HEK293 (cell line): ENCODE results near the gene SYDE2.
A peak's percentile ranks its signal among the peaks of the same experiment; 100 is the strongest.

Source experiments
- CTCF ChIA-PET: fragments of 350-600 bp; formaldehyde crosslinking; extraction: SDS; loops from one replicate; lab custom pipeline; 2021; ENCODE audit warnings: antibody characterized with exemption; lab: Yijun Ruan, JAX
- POLR2A ChIA-PET: fragments of 300-600 bp; formaldehyde crosslinking; extraction: SDS; loops from one replicate; lab custom pipeline; 2020; ENCODE audit warnings: antibody characterized with exemption, inconsistent platforms; lab: Yijun Ruan, JAX
- H3K27ac ChIP-seq: fragments of 200-500 bp; sonication (Bioruptor generic); 2 replicates; pipeline ENCODE4 v1.5.1; 2014; ENCODE audit warnings: low read depth, low read length, control low read depth, inconsistent platforms; ENCODE audit errors: extremely low read depth
- H3K36me3 ChIP-seq, 2 experiments: fragments of 200-500 bp in 1 of 2; sonication (Bioruptor generic) in 1 of 2; 1 replicate in 1 of 2; 2 replicates in 1 of 2; pipeline ENCODE4 v1.5.1; 2014 to 2017; ENCODE audit warnings: inconsistent platforms in 2 of 2, low read length in 2 of 2; ENCODE audit not compliant: control insufficient read depth in 2 of 2, insufficient read depth in 1 of 2
- H3K4me1 ChIP-seq: fragments of 200-500 bp; sonication (Bioruptor generic); 2 replicates; pipeline ENCODE4 v1.5.1; 2014; ENCODE audit warnings: mild to moderate bottlenecking, low read length, inconsistent platforms; ENCODE audit not compliant: control insufficient read depth, insufficient read depth
- H3K4me3 ChIP-seq: 2 replicates; pipeline ENCODE4 v1.5.1; 2011; ENCODE audit warnings: low read depth, mild to moderate bottlenecking, control low read depth, low read length, moderate library complexity
- H3K9me3 ChIP-seq: fragments of 200-500 bp; sonication (Bioruptor generic); 2 replicates; pipeline ENCODE4 v1.5.1; 2014; ENCODE audit warnings: low read depth, low read length, inconsistent platforms; ENCODE audit not compliant: control insufficient read depth, insufficient read depth
- HIC1 ChIP-seq: fragments of 450-650 bp; formaldehyde crosslinking; IDR thresholded peaks from 2 replicates; pipeline ENCODE4 v1.5.1; 2016; ENCODE audit warnings: missing biosample characterization, missing genetic modification characterization
- INSM2 ChIP-seq: fragments of 450-650 bp; formaldehyde crosslinking; IDR thresholded peaks from 2 replicates; pipeline ENCODE4 v1.5.1; 2016; ENCODE audit warnings: missing biosample characterization, missing genetic modification characterization
- YY1 ChIP-seq: fragments of 450-650 bp; formaldehyde crosslinking; IDR thresholded peaks from 2 replicates; pipeline ENCODE4 v1.5.1; 2018; ENCODE audit warnings: missing biosample characterization, missing genetic modification characterization
- YY2 ChIP-seq: fragments of 450-650 bp; formaldehyde crosslinking; IDR thresholded peaks from 2 replicates; pipeline ENCODE4 v1.5.1; 2016; ENCODE audit warnings: missing biosample characterization, missing genetic modification characterization
- ZBTB17 ChIP-seq: fragments of 450-650 bp; formaldehyde crosslinking; IDR thresholded peaks from 2 replicates; pipeline ENCODE4 v1.5.1; 2016; ENCODE audit warnings: missing biosample characterization, missing genetic modification characterization
- ZBTB20 ChIP-seq: fragments of 450-650 bp; formaldehyde crosslinking; IDR thresholded peaks from 2 replicates; pipeline ENCODE4 v1.5.1; 2016; ENCODE audit warnings: missing biosample characterization, missing genetic modification characterization
- ZBTB44 ChIP-seq: fragments of 450-650 bp; IDR thresholded peaks from 2 replicates; pipeline ENCODE4 v1.5.1; 2018; ENCODE audit warnings: missing biosample characterization, mild to moderate bottlenecking, missing genetic modification characterization
- ZFP41 ChIP-seq: fragments of 450-650 bp; formaldehyde crosslinking; IDR thresholded peaks from 2 replicates; pipeline ENCODE4 v1.5.1; 2016; ENCODE audit warnings: missing biosample characterization, missing genetic modification characterization, borderline replicate concordance
- ZIC2 ChIP-seq: fragments of 450-650 bp; formaldehyde crosslinking; IDR thresholded peaks from 2 replicates; pipeline ENCODE4 v1.5.1; 2016; ENCODE audit warnings: missing biosample characterization, missing genetic modification characterization
- ZNF302 ChIP-seq: fragments of 450-650 bp; formaldehyde crosslinking; IDR thresholded peaks from 2 replicates; pipeline ENCODE4 v1.5.1; 2016; ENCODE audit warnings: missing biosample characterization, missing genetic modification characterization, low read depth
- ZNF311 ChIP-seq: fragments of 450-650 bp; formaldehyde crosslinking; IDR thresholded peaks from 2 replicates; pipeline ENCODE4 v1.5.1; 2017; ENCODE audit warnings: missing biosample characterization, missing genetic modification characterization, borderline replicate concordance
- ZNF335 ChIP-seq: fragments of 450-650 bp; formaldehyde crosslinking; conservative IDR thresholded peaks from 2 replicates; pipeline ENCODE4 v1.5.1; 2016; ENCODE audit warnings: missing biosample characterization, missing genetic modification characterization
- ZNF366 ChIP-seq: fragments of 450-650 bp; formaldehyde crosslinking; conservative IDR thresholded peaks from 2 replicates; pipeline ENCODE4 v1.5.1; 2016; ENCODE audit warnings: missing biosample characterization, missing genetic modification characterization
- ZNF398 ChIP-seq: fragments of 450-650 bp; formaldehyde crosslinking; IDR thresholded peaks from 2 replicates; pipeline ENCODE4 v1.5.1; 2017; ENCODE audit warnings: missing biosample characterization, missing genetic modification characterization
- ZNF449 ChIP-seq: fragments of 450-650 bp; formaldehyde crosslinking; IDR thresholded peaks from 2 replicates; pipeline ENCODE4 v1.5.1; 2017; ENCODE audit warnings: missing biosample characterization, mild to moderate bottlenecking, missing genetic modification characterization, moderate library complexity
- ZNF501 ChIP-seq: fragments of 450-650 bp; formaldehyde crosslinking; IDR thresholded peaks from 2 replicates; pipeline ENCODE4 v1.5.1; 2016; ENCODE audit warnings: missing biosample characterization, missing genetic modification characterization
- ZNF560 ChIP-seq: fragments of 450-650 bp; formaldehyde crosslinking; IDR thresholded peaks from 2 replicates; pipeline ENCODE4 v1.5.1; 2017; ENCODE audit warnings: missing biosample characterization, missing genetic modification characterization, borderline replicate concordance
- ZNF624 ChIP-seq: fragments of 450-650 bp; formaldehyde crosslinking; IDR thresholded peaks from 2 replicates; pipeline ENCODE4 v1.5.1; 2017; ENCODE audit warnings: missing biosample characterization, missing genetic modification characterization
- ZSCAN30 ChIP-seq: fragments of 450-650 bp; IDR thresholded peaks from 2 replicates; pipeline ENCODE4 v1.5.1; 2018; ENCODE audit warnings: missing biosample characterization, mild to moderate bottlenecking, missing genetic modification characterization, moderate library complexity

The SYDE2 gene

GRCh38 chr1:85135392-85135798, 65.4 kb downstream of the SYDE2 start:
- Histone ChIP-seq H3K9me3 (no peaks in the 10 kb centered on the region), H3K4me1 (no peaks in the 10 kb centered on the region; the same call in 1 of the 2 replicates), H3K4me3 (no peak overlapping the region), H3K27ac (no peak overlapping the region), H3K36me3 (no peaks in the 10 kb centered on the region)
- ChIA-PET CTCF (interaction anchor here (1.1 to 1.2 kb wide), 2 partner anchors 119 to 124 kb away, joined by 3 to 8 read pairs; partner anchors contain the start of gene C1orf52), POLR2A (no interaction called here)
- TF ChIP-seq ZNF624 (tag by site-specific recombination) (no peak), HIC1 (tag by site-specific recombination) (no peak), ZNF311 (tag by site-specific recombination) (no peak), ZIC2 (tag by site-specific recombination) (no peak), YY1 (no peak), ZNF398 (tag by site-specific recombination) (no peak), ZSCAN30 (no peak), ZNF560 (tag by site-specific recombination) (no peak)

- POLR2A ChIA-PET, result no interaction called here
- CTCF ChIA-PET, result interaction anchor here (0.6 to 1.2 kb wide), 2 partner anchors 120 to 181 kb away, joined by 4 to 8 read pairs; no protein-coding TSS in a partner anchor
- Histone ChIP-seq H3K27ac (no peak overlapping the region), H3K36me3 (no peaks in the 10 kb centered on the region), H3K9me3 (no peaks in the 10 kb centered on the region)
- TF ChIP-seq ZBTB20 (tag by site-specific recombination) (peak; percentile 20; the same call in 1 of the 2 replicates), ZNF449 (tag by site-specific recombination) (peak; percentile 68; the same call in 1 of the 2 replicates), YY2 (tag by site-specific recombination) (0 out of 2 replicates have a peak, but pooled peaks have one; percentile 7), ZNF366 (tag by site-specific recombination) (peak; percentile 65), ZNF335 (tag by site-specific recombination) (peak; percentile 40; the same call in 1 of the 2 replicates), ZBTB17 (peak; percentile 42; the same call in 1 of the 2 replicates), ZFP41 (tag by site-specific recombination) (no peak), ZNF302 (no peak), INSM2 (tag by site-specific recombination) (no peak), ZBTB44 (tag by site-specific recombination) (peak; percentile 55), ZNF501 (tag by site-specific recombination) (no peak)
- TF ChIP-seq, all 188 proteins: peak for 7
- H3K4me1 ChIP-seq, result no peaks in the 10 kb centered on the region; the same call in 1 of the 2 replicates
- H3K4me3 ChIP-seq, result no peak overlapping the region
These were observed 66.0 kb downstream of the SYDE2 start for GRCh38 chr1:85134583-85135391.
